NK-92 (cell line): ENCODE data around the gene TNFRSF25.

ENCODE experiments used
- DNase-seq: peaks from one replicate; lab custom pipeline; 2025; ENCODE audit not compliant: unreplicated experiment; lab: John Stamatoyannopoulos, UW

The TNFRSF25 gene

GRCh38 chr1:6466023-6466422 lies at the start of gene TNFRSF25:
TSS of gene TNFRSF25 (minus strand) at chr1:6466173. CDS start at chr1:6466107, 66 bp downstream.
- DNase-seq = no peak

GRCh38 chr1:6515771-6516170 lies 49.8 kb upstream of the TNFRSF25 start:
- DNase-seq = no peak

- DNase-seq = no peak
Measured at GRCh38 chr1:6513320-6513801, 47.4 kb upstream of the TNFRSF25 start.

GRCh38 chr1:6512908-6513280 lies 46.9 kb upstream of the TNFRSF25 start:
- no peak for DNase-seq

GRCh38 chr1:6512245-6512907 lies 46.4 kb upstream of the TNFRSF25 start:
- no peak for DNase-seq

- DNase-seq = no peak
Measured at GRCh38 chr1:6511561-6512244, 45.7 kb upstream of the TNFRSF25 start.

GRCh38 chr1:6511056-6511455 lies 45.1 kb upstream of the TNFRSF25 start:
- no peak for DNase-seq

GRCh38 chr1:6510493-6510892 lies 44.5 kb upstream of the TNFRSF25 start:
- DNase-seq = no peak

GRCh38 chr1:6509919-6510291 lies 43.9 kb upstream of the TNFRSF25 start:
- DNase-seq = no peak

- DNase-seq = no peak
Measured at GRCh38 chr1:6509220-6509918, 43.4 kb upstream of the TNFRSF25 start.

- no peak for DNase-seq
Measured at GRCh38 chr1:6508816-6509189, 42.8 kb upstream of the TNFRSF25 start.

GRCh38 chr1:6508154-6508815 lies 42.3 kb upstream of the TNFRSF25 start:
- no peak for DNase-seq

- DNase-seq = no peak
Measured at GRCh38 chr1:6507461-6507911, 41.5 kb upstream of the TNFRSF25 start.

- DNase-seq = no peak
Measured at GRCh38 chr1:6507037-6507428, 41.1 kb upstream of the TNFRSF25 start.

GRCh38 chr1:6506210-6507036 lies 40.5 kb upstream of the TNFRSF25 start:
- DNase-seq = no peak

- no peak for DNase-seq
Measured at GRCh38 chr1:6505367-6506209, 39.6 kb upstream of the TNFRSF25 start.

GRCh38 chr1:6504887-6505286 lies 38.9 kb upstream of the TNFRSF25 start:
- no peak for DNase-seq

GRCh38 chr1:6503884-6504602 lies 38.1 kb upstream of the TNFRSF25 start:
- no peak for DNase-seq
